HepG2 (cell line): ENCODE data around the gene TAF3. TPM values are rescaled to one million over a fixed set of nuclear protein-coding genes. Genes with fewer than 3 reads are reported as not detected.

Experiments
- ARID3A ChIP-seq: IDR thresholded peaks from 2 replicates; pipeline ENCODE4 v1.6.1; 2012; ENCODE audit warnings: low read depth, low read length, improper control_type of control experiment
- CBX1 ChIP-seq: IDR thresholded peaks from one replicate; pipeline ENCODE4 v1.6.1; 2016; ENCODE audit warnings: antibody characterized with exemption, low read depth
- CBX2 ChIP-seq, 2 experiments: fragments of 200-600 bp in 1 of 2; sonication (generic); formaldehyde crosslinking in 1 of 2; IDR thresholded peaks; 2 replicates each; pipeline versions ENCODE4 v1.7.0 to v1.8.1; 2018 to 2022; ENCODE audit warnings: low read depth in 2 of 2, low read length in 1 of 2, mild to moderate bottlenecking in 1 of 2, missing genetic modification reagents in 1 of 2
- CHD2 ChIP-seq: IDR thresholded peaks from 2 replicates; pipeline ENCODE4 v1.6.1; 2011; ENCODE audit warnings: low read depth, low read length, improper control_type of control experiment
- FLYWCH1 ChIP-seq: sonication (generic); formaldehyde crosslinking; IDR thresholded peaks from 2 replicates; pipeline ENCODE4 v1.8.1; 2023; ENCODE audit warnings: mild to moderate bottlenecking, missing genetic modification reagents
- HNRNPLL ChIP-seq: fragments of 200-400 bp; formaldehyde crosslinking; IDR thresholded peaks from 2 replicates; pipeline ENCODE4 v1.6.1; 2017; ENCODE audit warnings: mild to moderate bottlenecking, low read depth, low read length; ENCODE audit not compliant: poor library complexity, severe bottlenecking
- MAX ChIP-seq: IDR thresholded peaks from 2 replicates; pipeline ENCODE4 v1.6.1; 2012; ENCODE audit warnings: inconsistent platforms
- POGZ ChIP-seq: sonication (generic); formaldehyde crosslinking; IDR thresholded peaks from 2 replicates; pipeline ENCODE4 v1.4.0; 2020; ENCODE audit warnings: mild to moderate bottlenecking, missing genetic modification reagents
- PRPF4 ChIP-seq: fragments of 200-400 bp; formaldehyde crosslinking; IDR thresholded peaks from 2 replicates; pipeline ENCODE4 v1.6.1; 2016; ENCODE audit warnings: low read length, low read depth; ENCODE audit not compliant: poor library complexity, severe bottlenecking
- RBFOX2 ChIP-seq: fragments of 200-400 bp; formaldehyde crosslinking; IDR thresholded peaks from 2 replicates; pipeline ENCODE4 v1.6.1; 2017; ENCODE audit warnings: low read depth, mild to moderate bottlenecking, low read length
- SKI ChIP-seq: fragments of 450-650 bp; IDR thresholded peaks from one replicate; pipeline ENCODE4 v1.6.1; 2018; ENCODE audit warnings: mild to moderate bottlenecking; ENCODE audit not compliant: partially characterized antibody
- SNAI1 ChIP-seq: sonication (generic); formaldehyde crosslinking; IDR thresholded peaks from 2 replicates; pipeline ENCODE4 v1.5.0; 2020; ENCODE audit warnings: mild to moderate bottlenecking, missing genetic modification reagents, borderline replicate concordance
- TCF7 ChIP-seq: sonication (generic); IDR thresholded peaks from 2 replicates; pipeline ENCODE4 v1.6.1; 2016; ENCODE audit warnings: antibody characterized with exemption, low read depth
- WIZ ChIP-seq: sonication (generic); formaldehyde crosslinking; IDR thresholded peaks from 2 replicates; pipeline ENCODE4 v1.5.1; 2020; ENCODE audit warnings: mild to moderate bottlenecking, missing genetic modification reagents
- ZNF580 ChIP-seq: IDR thresholded peaks from 2 replicates; pipeline ENCODE4 v1.6.1; 2016; ENCODE audit warnings: low read depth, borderline replicate concordance
- ZNF616 ChIP-seq: sonication (generic); formaldehyde crosslinking; IDR thresholded peaks from 2 replicates; pipeline ENCODE4 v1.5.0; 2020; ENCODE audit warnings: low read depth, mild to moderate bottlenecking, missing genetic modification reagents
- ZNF737 ChIP-seq: sonication (generic); formaldehyde crosslinking; IDR thresholded peaks from 2 replicates; pipeline ENCODE4 v1.5.0; 2020; ENCODE audit warnings: missing genetic modification reagents, mild to moderate bottlenecking, borderline replicate concordance
- ZNF781 ChIP-seq: sonication (generic); formaldehyde crosslinking; IDR thresholded peaks from 2 replicates; pipeline ENCODE4 v1.5.1; 2020; ENCODE audit warnings: borderline replicate concordance, mild to moderate bottlenecking, missing genetic modification reagents; ENCODE audit errors: not compliant biosample characterization
- ZNF883 ChIP-seq: sonication (generic); formaldehyde crosslinking; IDR thresholded peaks from 2 replicates; pipeline ENCODE4 v1.5.1; 2020; ENCODE audit warnings: mild to moderate bottlenecking, missing genetic modification reagents; ENCODE audit errors: not compliant biosample characterization
- ZSCAN20 ChIP-seq: sonication (generic); formaldehyde crosslinking; IDR thresholded peaks from 2 replicates; pipeline ENCODE4 v1.4.0; 2020; ENCODE audit warnings: missing genetic modification reagents, mild to moderate bottlenecking, borderline replicate concordance
- ZZZ3 ChIP-seq: sonication (generic); formaldehyde crosslinking; IDR thresholded peaks from 2 replicates; pipeline ENCODE4 v1.4.0; 2020; ENCODE audit warnings: missing genetic modification reagents, mild to moderate bottlenecking, borderline replicate concordance
- polyA plus RNA-seq, 8 experiments: library from polyadenylated mRNA; depleted of rRNA in 3 of 8; stranded (reverse) in 7 of 8; unstranded in 1 of 8; fragments of >200 nt; fragmentation: Illumina TruSeq in 4 of 8; extraction: Trizol in 4 of 8; gene quantifications; 2 replicates each; pipeline versions ENCODE4 v1.2.1 to v1.2.3, GENCODE V29; 2011 to 2016; ENCODE audit warnings: low read depth in 4 of 8, missing spikeins in 1 of 8, mixed read lengths in 1 of 8; ENCODE audit not compliant: insufficient read depth in 1 of 8
- total RNA-seq, 5 experiments: library from RNA; depleted of rRNA; stranded (reverse); fragments of >200 nt; fragmentation: Illumina TruSeq; extraction: Trizol; gene quantifications; 2 replicates each; pipeline ENCODE4 v1.2.3, GENCODE V29; 2016; ENCODE audit warnings: low read depth in 1 of 5
- TF ChIP-seq, protein P1 (sequence below): sonication (generic); formaldehyde crosslinking; IDR thresholded peaks from 2 replicates; pipeline ENCODE4 v1.4.0; 2020; ENCODE audit warnings: missing genetic modification reagents, borderline replicate concordance
- TF ChIP-seq, protein P2 (sequence below): sonication (generic); formaldehyde crosslinking; IDR thresholded peaks from 2 replicates; pipeline ENCODE4 v1.5.0; 2020; ENCODE audit warnings: mild to moderate bottlenecking, missing genetic modification reagents

The TAF3 gene
- total and polyA plus RNA-seq, 2 of the 13 experiments (the other 11 are each of a cell fraction or from before 2014, with no cell fraction given), result 1.7 to 2.9 TPM

- TF ChIP-seq CHD2 (no peak), SNAI1 (CRISPR knock-in tag) (no peak), MAX (peak; percentile 72), HNRNPLL (peak; percentile 72), SKI (peak; percentile 28), ZNF616 (CRISPR knock-in tag) (no peak), PRPF4 (no peak), ZZZ3 (CRISPR knock-in tag) (no peak), RBFOX2 (no peak), WIZ (CRISPR knock-in tag) (no peak), POGZ (CRISPR knock-in tag) (no peak), TCF7 (peak; percentile 52; the same call in 1 of the 2 replicates), ZNF781 (CRISPR knock-in tag) (no peak), CBX1 (no peak), ARID3A (no peak), CBX2 (IDR thresholded peaks at IDR 0.05; ENCODE audit: low read depth, low read length) (0 out of 2 replicates have a peak, but pooled peaks have one; percentile 21), CBX2 (CRISPR knock-in tag; IDR thresholded peaks at IDR 0.05; ENCODE audit: low read depth) (no peak), ZNF737 (CRISPR knock-in tag) (no peak), ZNF580 (CRISPR knock-in tag) (no peak), ZSCAN20 (CRISPR knock-in tag) (no peak; the same call in 1 of the 2 replicates), FLYWCH1 (CRISPR knock-in tag) (no peak), ZNF883 (no peak)
- TF ChIP-seq, protein P1, sequence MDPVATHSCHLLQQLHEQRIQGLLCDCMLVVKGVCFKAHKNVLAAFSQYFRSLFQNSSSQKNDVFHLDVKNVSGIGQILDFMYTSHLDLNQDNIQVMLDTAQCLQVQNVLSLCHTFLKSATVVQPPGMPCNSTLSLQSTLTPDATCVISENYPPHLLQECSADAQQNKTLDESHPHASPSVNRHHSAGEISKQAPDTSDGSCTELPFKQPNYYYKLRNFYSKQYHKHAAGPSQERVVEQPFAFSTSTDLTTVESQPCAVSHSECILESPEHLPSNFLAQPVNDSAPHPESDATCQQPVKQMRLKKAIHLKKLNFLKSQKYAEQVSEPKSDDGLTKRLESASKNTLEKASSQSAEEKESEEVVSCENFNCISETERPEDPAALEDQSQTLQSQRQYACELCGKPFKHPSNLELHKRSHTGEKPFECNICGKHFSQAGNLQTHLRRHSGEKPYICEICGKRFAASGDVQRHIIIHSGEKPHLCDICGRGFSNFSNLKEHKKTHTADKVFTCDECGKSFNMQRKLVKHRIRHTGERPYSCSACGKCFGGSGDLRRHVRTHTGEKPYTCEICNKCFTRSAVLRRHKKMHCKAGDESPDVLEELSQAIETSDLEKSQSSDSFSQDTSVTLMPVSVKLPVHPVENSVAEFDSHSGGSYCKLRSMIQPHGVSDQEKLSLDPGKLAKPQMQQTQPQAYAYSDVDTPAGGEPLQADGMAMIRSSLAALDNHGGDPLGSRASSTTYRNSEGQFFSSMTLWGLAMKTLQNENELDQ (CRISPR knock-in tag), result no peak
- TF ChIP-seq, protein P2, sequence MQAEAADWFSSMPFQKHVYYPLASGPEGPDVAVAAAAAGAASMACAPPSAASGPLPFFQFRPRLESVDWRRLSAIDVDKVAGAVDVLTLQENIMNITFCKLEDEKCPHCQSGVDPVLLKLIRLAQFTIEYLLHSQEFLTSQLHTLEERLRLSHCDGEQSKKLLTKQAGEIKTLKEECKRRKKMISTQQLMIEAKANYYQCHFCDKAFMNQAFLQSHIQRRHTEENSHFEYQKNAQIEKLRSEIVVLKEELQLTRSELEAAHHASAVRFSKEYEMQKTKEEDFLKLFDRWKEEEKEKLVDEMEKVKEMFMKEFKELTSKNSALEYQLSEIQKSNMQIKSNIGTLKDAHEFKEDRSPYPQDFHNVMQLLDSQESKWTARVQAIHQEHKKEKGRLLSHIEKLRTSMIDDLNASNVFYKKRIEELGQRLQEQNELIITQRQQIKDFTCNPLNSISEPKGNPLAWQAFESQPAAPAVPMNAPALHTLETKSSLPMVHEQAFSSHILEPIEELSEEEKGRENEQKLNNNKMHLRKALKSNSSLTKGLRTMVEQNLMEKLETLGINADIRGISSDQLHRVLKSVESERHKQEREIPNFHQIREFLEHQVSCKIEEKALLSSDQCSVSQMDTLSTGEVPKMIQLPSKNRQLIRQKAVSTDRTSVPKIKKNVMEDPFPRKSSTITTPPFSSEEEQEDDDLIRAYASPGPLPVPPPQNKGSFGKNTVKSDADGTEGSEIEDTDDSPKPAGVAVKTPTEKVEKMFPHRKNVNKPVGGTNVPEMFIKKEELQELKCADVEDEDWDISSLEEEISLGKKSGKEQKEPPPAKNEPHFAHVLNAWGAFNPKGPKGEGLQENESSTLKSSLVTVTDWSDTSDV (CRISPR knock-in tag), result no peak
Observed at GRCh38 chr10:8050556-8051108, 232.3 kb downstream of the TAF3 start (continued).
